Measurements from ENCODE around the gene TBXAS1. TPM values are rescaled to one million over a fixed set of nuclear protein-coding genes. Genes with fewer than 3 reads are reported as not detected.
A peak's percentile ranks its signal among the peaks of the same experiment; 100 is the strongest.

The TBXAS1 gene
- total and polyA plus RNA-seq, 4 donors = 19.6 to 126 (median 55.2) TPM

DNA sequence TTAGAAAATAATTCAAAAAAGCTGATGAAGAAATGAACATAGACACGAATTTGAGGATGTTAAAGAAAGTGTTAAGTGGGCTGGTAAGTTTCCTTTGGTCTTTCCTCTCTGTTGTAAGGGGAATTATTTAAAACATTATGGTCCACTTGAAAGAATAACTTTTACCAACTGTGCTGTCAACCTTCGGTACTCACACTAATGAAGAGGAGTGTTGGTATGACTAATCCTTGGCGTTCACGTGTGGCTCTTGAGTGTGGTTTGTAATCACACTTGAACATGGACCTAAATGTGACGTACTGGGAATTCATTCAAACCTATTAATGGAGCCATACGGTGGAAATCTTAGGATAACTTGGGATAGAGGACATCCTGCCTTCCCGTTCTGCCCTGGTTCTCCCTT is 41.3 kb downstream of the TBXAS1 start:
- no peak overlapping the region for H3K27ac ChIP-seq (ENCODE audit: low read depth in 1 of 2, low read length in 1 of 2)
- no peak for ATAC-seq (ENCODE audit: insufficient read depth, low FRiP score)

GRCh38 chr7:139871331-139871730 is 42.3 kb downstream of the TBXAS1 start:
- WGBS, 2 donors = 70 to 84% methylated on average over 8 of the region's 8 CpGs
- Histone ChIP-seq H3K9me3 (ENCODE audit: control insufficient read depth in 4 of 4, insufficient read depth in 3 of 4, low read length in 3 of 4) (no peaks in the 10 kb centered on the region), H3K27ac (ENCODE audit: low read depth in 1 of 2, low read length in 1 of 2) (no peak overlapping the region)

More for the DNA sequence above, 41.3 kb downstream of the TBXAS1 start:
- peaks cover 3 to 14% (median 10%) of the 10 kb centered on the region in 5 donors for H3K4me1 ChIP-seq (ENCODE audit: control insufficient read depth in 5 of 5, insufficient read depth in 5 of 5, low read length in 5 of 5)
- H3K4me3 ChIP-seq = no peak overlapping the region
- H3K36me3 ChIP-seq (ENCODE audit: control insufficient read depth in 4 of 4, insufficient read depth in 4 of 4, low read length in 4 of 4) = no peaks in the 10 kb centered on the region
- H3K9ac ChIP-seq (ENCODE audit: insufficient read depth in 1 of 2, low read length in 2 of 2) = no peak overlapping the region
- 63 to 74% methylated on average over 7 of the region's 7 CpGs for WGBS, 2 donors
- H3K27me3 ChIP-seq (ENCODE audit: control insufficient read depth in 3 of 3, insufficient read depth in 3 of 3, low read length in 2 of 3) = no peaks in the 10 kb centered on the region
- no peak for DNase-seq
- no peak for TF ChIP-seq CTCF (IDR thresholded peaks at IDR 0.05; ENCODE audit: control extremely low read depth, extremely low read depth)
- H3K9me3 ChIP-seq (ENCODE audit: control insufficient read depth in 4 of 4, insufficient read depth in 3 of 4, low read length in 3 of 4) = no peaks in the 10 kb centered on the region

DNA sequence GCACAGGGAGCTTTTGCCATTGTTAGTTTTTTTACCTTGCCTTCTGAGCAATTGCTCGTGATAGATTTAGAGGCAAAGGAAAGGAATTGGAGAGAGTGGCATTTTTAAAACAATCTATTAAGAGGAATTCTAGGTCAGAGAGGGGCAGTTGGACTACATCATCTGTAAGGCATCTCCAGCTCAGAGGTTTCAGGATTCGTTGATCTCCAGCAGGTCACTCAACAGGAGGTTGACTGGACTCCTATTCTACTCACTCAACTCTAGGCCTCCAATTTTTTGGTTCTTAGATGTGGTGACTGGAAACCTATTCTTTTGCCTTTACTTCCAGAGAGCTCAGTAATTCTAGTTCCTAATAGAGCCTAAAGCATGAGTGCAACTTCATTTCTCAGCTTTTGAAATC is 42.8 kb downstream of the TBXAS1 start:
- no peak overlapping the region for H3K4me3 ChIP-seq
- no peaks in the 10 kb centered on the region for H3K27me3 ChIP-seq (ENCODE audit: control insufficient read depth in 3 of 3, insufficient read depth in 3 of 3, low read length in 2 of 3)
- no peaks in the 10 kb centered on the region for H3K36me3 ChIP-seq (ENCODE audit: control insufficient read depth in 4 of 4, insufficient read depth in 4 of 4, low read length in 4 of 4)
- ATAC-seq (ENCODE audit: insufficient read depth, low FRiP score) = no peak
- peaks cover 6 to 19% (median 11%) of the 10 kb centered on the region in 5 donors for H3K4me1 ChIP-seq (ENCODE audit: control insufficient read depth in 5 of 5, insufficient read depth in 5 of 5, low read length in 5 of 5)
- H3K27ac ChIP-seq (ENCODE audit: low read depth in 1 of 2, low read length in 1 of 2) = no peak overlapping the region
- no peak overlapping the region for H3K9ac ChIP-seq (ENCODE audit: insufficient read depth in 1 of 2, low read length in 2 of 2)
- DNase-seq = no peak
- no peaks in the 10 kb centered on the region for H3K9me3 ChIP-seq (ENCODE audit: control insufficient read depth in 4 of 4, insufficient read depth in 3 of 4, low read length in 3 of 4)
- WGBS, 2 donors = 72 to 79% methylated on average over 2 of the region's 2 CpGs
- TF ChIP-seq CTCF (IDR thresholded peaks at IDR 0.05; ENCODE audit: control extremely low read depth, extremely low read depth) = no peak

More at GRCh38 chr7:139871331-139871730, 42.3 kb downstream of the TBXAS1 start:
- Histone ChIP-seq H3K4me3 (no peak overlapping the region), H3K27me3 (ENCODE audit: control insufficient read depth in 3 of 3, insufficient read depth in 3 of 3, low read length in 2 of 3) (no peaks in the 10 kb centered on the region), H3K4me1 (ENCODE audit: control insufficient read depth in 5 of 5, insufficient read depth in 5 of 5, low read length in 5 of 5) (peaks cover 5 to 19% (median 11%) of the 10 kb centered on the region in 5 donors), H3K36me3 (ENCODE audit: control insufficient read depth in 4 of 4, insufficient read depth in 4 of 4, low read length in 4 of 4) (no peaks in the 10 kb centered on the region), H3K9ac (ENCODE audit: insufficient read depth in 1 of 2, low read length in 2 of 2) (no peak overlapping the region)
- DNase-seq (peak; percentile 70 to 91 (median 89)), ATAC-seq (ENCODE audit: insufficient read depth, low FRiP score) (no peak)
- TF ChIP-seq CTCF (IDR thresholded peaks at IDR 0.05; ENCODE audit: control extremely low read depth, extremely low read depth) = no peak
